ENCODE data around the gene DLGAP1. TPM values are rescaled to one million over a fixed set of nuclear protein-coding genes. Genes with fewer than 3 reads are reported as not detected.

The DLGAP1 gene
- total RNA-seq, 1 donor from 2014 or later = 0.63 TPM

GRCh38 chr18:3840766-3841165, 614.3 kb downstream of the DLGAP1 start:
- TF ChIP-seq CTCF (conservative IDR thresholded peaks at IDR 0.05; ENCODE audit: low read depth, low read length) = no peak
- no peak overlapping the region for H3K4me3 ChIP-seq (ENCODE audit: low read depth, low read length)
- DNase-seq (ENCODE audit: low read depth) = no peak

GRCh38 chr18:3839581-3839981, 615.5 kb downstream of the DLGAP1 start:
- no peak for TF ChIP-seq CTCF (conservative IDR thresholded peaks at IDR 0.05; ENCODE audit: low read depth, low read length)
- no peak for DNase-seq (ENCODE audit: low read depth)
- H3K4me3 ChIP-seq (ENCODE audit: low read depth, low read length) = no peak overlapping the region

GRCh38 chr18:3836483-3837335, 618.4 kb downstream of the DLGAP1 start:
- no peak for DNase-seq (ENCODE audit: low read depth)
- H3K4me3 ChIP-seq (ENCODE audit: low read depth, low read length) = no peak overlapping the region
- TF ChIP-seq CTCF (conservative IDR thresholded peaks at IDR 0.05; ENCODE audit: low read depth, low read length) = no peak

- no peak overlapping the region for H3K4me3 ChIP-seq (ENCODE audit: low read depth, low read length)
- DNase-seq (ENCODE audit: low read depth) = no peak
- TF ChIP-seq CTCF (conservative IDR thresholded peaks at IDR 0.05; ENCODE audit: low read depth, low read length) = no peak
Observed at GRCh38 chr18:3832025-3832638, 623.0 kb downstream of the DLGAP1 start.

- no peak overlapping the region for H3K4me3 ChIP-seq (ENCODE audit: low read depth, low read length)
- DNase-seq (ENCODE audit: low read depth) = no peak
- TF ChIP-seq CTCF (conservative IDR thresholded peaks at IDR 0.05; ENCODE audit: low read depth, low read length) = no peak
Observed at GRCh38 chr18:3830604-3831003, 624.5 kb downstream of the DLGAP1 start.

GRCh38 chr18:3827236-3827845, 627.8 kb downstream of the DLGAP1 start:
- H3K4me3 ChIP-seq (ENCODE audit: low read depth, low read length) = no peak overlapping the region
- TF ChIP-seq CTCF (conservative IDR thresholded peaks at IDR 0.05; ENCODE audit: low read depth, low read length) = no peak
- DNase-seq (ENCODE audit: low read depth) = no peak
